Fibroblast of villous mesenchyme (primary cell): ENCODE measurements around the gene ALOX5. TPM values are rescaled to one million over a fixed set of nuclear protein-coding genes. Genes with fewer than 3 reads are reported as not detected.

ENCODE experiments used
- DNase-seq: peaks from one replicate; pipeline ENCODE4 v3.0.0-alpha.2; 2010; ENCODE audit warnings: low read depth
- H3K4me3 ChIP-seq: 2 replicates; pipeline ENCODE4 v1.5.1; 2011; ENCODE audit warnings: low read depth, mild to moderate bottlenecking, low read length
- total RNA-seq: library from RNA; depleted of rRNA; stranded (reverse); fragments of >200 nt; gene quantifications from 2 replicates; pipeline ENCODE4 v1.2.3, GENCODE V29; 2012
- TF ChIP-seq, protein P1 (sequence below): IDR thresholded peaks from 2 replicates; pipeline ENCODE4 v1.5.1; 2012; ENCODE audit warnings: low read depth, mild to moderate bottlenecking, low read length; ENCODE audit not compliant: insufficient read depth

The ALOX5 gene
- total RNA-seq, 1 donor: not detected

DNA sequence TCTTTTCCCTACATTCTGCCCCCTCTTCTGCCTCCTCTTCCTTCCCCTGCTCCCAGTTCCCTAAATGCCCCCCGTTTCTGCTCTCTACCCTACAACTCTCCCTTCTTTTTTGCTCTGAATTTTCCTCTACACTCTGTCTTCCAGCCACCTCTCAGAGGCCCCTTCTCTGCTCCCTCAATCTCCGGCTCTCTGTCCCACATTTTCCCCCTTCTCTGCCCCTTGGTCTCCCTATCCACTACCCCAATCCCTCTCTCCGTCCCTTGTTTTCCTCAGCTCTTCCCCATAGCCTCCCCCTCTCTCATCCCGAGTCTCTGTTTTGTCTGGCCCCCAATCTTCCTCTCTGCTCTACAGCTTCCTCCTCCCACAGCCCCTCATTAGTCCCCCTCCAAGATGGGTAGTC is 3.3 kb downstream of the ALOX5 start:
- no peak overlapping the region for H3K4me3 ChIP-seq
- DNase-seq: no peak
- TF ChIP-seq, protein P1, sequence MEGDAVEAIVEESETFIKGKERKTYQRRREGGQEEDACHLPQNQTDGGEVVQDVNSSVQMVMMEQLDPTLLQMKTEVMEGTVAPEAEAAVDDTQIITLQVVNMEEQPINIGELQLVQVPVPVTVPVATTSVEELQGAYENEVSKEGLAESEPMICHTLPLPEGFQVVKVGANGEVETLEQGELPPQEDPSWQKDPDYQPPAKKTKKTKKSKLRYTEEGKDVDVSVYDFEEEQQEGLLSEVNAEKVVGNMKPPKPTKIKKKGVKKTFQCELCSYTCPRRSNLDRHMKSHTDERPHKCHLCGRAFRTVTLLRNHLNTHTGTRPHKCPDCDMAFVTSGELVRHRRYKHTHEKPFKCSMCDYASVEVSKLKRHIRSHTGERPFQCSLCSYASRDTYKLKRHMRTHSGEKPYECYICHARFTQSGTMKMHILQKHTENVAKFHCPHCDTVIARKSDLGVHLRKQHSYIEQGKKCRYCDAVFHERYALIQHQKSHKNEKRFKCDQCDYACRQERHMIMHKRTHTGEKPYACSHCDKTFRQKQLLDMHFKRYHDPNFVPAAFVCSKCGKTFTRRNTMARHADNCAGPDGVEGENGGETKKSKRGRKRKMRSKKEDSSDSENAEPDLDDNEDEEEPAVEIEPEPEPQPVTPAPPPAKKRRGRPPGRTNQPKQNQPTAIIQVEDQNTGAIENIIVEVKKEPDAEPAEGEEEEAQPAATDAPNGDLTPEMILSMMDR: no peak

- TF ChIP-seq, protein P1: no peak
- DNase-seq: no peak
- H3K4me3 ChIP-seq: no peak overlapping the region
Observed at GRCh38 chr10:45377858-45378257, 3.8 kb downstream of the ALOX5 start.

DNA sequence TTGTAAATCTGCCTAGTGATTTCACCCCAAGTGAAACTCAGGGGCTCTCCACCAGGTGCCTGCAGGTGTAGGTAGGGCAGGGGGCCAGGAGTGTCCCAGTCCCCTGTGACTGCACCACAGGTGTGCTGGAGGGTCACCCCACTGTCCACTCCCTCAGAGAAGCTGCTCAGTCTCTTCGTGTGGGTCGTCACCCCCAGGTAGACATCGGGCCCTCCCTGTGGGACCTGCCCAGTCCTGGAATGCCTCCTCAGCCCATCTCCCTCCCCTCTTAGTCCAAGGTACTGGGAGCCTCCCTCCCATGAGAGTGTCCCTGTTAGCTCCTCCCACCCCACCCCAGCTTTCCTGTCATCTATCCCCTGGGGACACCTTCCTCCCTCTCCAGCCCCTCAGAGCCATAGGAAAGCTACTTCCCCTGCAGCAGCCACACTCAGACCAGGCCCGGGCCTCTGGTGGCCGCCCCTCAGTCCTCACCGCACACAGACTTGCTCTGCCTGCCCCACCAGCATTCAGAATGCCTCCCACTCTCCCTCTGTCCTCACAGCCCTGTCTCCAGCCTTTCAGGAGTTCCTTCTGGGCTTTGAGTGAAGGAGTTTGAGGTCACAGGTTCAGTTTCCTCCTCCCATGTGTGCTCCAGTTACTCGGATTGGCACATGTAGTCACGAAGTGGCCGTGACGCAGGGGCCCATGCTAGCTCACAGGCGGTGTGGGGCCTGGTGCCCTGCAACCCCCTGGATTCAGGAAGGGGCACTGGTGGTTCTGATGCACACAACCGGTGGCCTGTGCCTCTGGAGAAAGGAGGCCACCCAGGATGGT is 5.1 kb downstream of the ALOX5 start:
- TF ChIP-seq, protein P1: no peak
- DNase-seq: no peak
- H3K4me3 ChIP-seq: no peak overlapping the region

DNA sequence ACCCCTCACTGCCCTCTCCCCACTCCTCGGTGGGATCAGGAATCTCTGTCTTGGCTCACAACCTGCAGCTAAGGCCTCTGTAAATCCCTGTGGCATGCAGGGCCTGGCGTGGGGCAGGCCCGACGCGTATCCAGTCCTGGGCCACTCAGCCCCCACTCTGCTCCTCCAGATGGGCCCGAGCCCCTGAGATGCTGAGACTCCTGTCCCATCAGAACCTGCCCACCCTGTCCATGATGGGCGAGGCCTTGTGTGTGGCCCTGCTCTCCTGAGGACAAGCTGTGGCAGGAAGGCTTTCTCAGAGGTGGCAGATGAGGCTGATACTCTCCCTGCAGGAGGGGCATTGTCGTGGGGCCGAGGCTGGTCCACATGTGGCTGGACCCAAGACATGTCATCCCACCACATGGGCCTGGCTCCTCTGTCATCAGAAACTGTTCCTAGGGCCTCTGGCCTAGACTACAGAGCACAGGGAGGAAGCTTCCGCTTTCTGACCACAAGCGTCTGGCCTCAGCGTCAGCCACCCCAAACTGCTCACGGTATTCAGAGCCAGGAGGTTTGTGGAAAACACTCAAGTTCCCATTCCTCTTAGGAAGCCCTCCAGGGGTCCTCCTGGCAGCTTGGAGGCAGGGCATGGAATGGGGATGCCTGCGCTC is 6.0 kb downstream of the ALOX5 start:
- TF ChIP-seq, protein P1: no peak
- no peak for DNase-seq

DNA sequence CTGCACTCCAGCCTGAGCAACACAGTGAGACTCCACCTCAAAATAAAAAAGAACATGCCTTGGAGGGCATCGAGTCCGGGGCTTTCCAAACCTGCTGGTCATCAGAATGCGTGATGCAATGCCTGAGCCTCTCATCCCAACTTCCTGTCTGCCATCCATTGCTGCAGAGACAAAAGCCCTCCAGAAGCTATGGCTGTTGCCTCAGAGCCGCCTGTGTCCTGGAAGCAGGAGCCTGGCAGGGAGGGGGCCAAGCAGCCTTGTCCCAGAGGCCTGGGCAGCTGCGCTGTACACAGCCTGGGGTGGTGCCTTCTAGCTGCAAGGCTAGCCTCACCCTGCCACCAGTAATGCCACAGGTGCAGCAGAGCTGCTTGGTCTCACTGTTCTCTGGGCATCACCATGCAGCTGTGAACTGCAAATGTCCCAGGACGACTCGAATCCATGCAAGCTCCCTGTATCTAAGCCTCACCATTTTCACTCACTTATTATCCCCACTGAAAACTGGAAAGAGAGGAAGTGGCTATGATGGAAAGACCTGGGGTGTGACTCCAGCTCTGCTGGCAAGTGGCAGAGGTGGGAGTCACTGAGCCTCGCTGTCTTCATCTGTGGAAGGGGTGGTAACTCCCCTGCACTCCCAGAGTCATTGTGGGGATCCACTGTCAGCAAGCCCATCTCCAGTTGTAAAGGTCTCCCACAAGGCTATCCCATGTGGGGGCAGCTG is 7.0 kb downstream of the ALOX5 start:
- DNase-seq: no peak

More for the DNA sequence above, 6.0 kb downstream of the ALOX5 start:
- no peak overlapping the region for H3K4me3 ChIP-seq

DNA sequence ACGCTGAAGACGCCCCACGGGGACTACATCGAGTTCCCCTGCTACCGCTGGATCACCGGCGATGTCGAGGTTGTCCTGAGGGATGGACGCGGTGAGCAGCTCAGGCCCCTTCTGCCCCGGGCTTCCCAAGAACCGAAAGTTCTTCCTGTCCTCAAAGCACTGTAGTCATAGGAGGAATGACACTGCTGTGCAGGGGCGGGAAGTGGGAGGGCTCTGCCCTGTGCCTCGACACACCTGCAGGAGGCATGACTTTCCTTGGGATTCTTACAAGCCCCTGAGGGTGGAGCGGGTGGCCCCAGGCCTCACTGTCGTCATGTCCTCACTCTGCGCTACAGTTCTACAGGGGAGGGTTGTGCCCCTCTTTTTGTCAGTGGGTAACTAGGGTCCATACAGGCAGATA is 8.6 kb downstream of the ALOX5 start:
- H3K4me3 ChIP-seq: no peak overlapping the region
- DNase-seq: no peak
- TF ChIP-seq, protein P1: no peak

More for the DNA sequence above, 7.0 kb downstream of the ALOX5 start:
- H3K4me3 ChIP-seq: no peak overlapping the region
- TF ChIP-seq, protein P1: no peak
